Neural progenitor cell (in vitro differentiated cells): ENCODE measurements around the gene IL15.

Experiments used
- CTCF ChIP-seq: fragments of 200-600 bp; sonication (generic); IDR thresholded peaks from 2 replicates; pipeline ENCODE4 v1.5.1; 2017; ENCODE audit warnings: antibody characterized with exemption, mild to moderate bottlenecking
- EZH2phosphoT487 ChIP-seq: fragments of 200-600 bp; sonication (generic); IDR thresholded peaks from 2 replicates; pipeline ENCODE4 v1.6.1; 2017; ENCODE audit warnings: antibody characterized with exemption

DNA sequence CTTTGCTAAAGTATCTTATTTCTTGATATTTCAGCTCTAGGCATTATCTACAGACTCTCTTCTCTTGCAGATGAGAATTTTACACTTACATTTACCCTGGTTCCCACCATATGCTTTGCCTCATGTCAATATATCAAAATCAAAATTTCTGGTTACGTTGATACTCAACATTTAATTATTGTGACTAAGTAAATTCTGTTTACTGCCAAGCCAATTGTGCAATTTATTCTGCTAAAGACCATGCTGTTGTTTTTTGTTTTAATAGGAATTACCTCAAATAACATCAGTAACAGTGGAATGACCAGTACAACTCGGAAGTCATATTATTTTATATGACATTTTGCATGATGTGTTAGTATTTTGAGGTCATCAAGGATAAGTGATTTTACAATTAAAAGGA is 125.5 kb downstream of the IL15 start:
- no peak for TF ChIP-seq CTCF
- TF ChIP-seq EZH2phosphoT487: no peak
